DMS 273 (cell line): ENCODE measurements around the gene PTK7.
A peak's percentile ranks its signal among the peaks of the same experiment; 100 is the strongest.
"Not testable (repeated sequence)": the region's sequence is repeated elsewhere in the genome, so short reads cannot be mapped to it uniquely, and the experiment has no call there.

Experiments
- DNase-seq: peaks from one replicate; lab custom pipeline; 2025; ENCODE audit not compliant: unreplicated experiment; lab: John Stamatoyannopoulos, UW

PTK7 gene

GRCh38 chr6:43054206-43054943 is 21.7 kb upstream of the PTK7 start:
- peak; percentile 35 for DNase-seq

GRCh38 chr6:43055966-43056365 is 20.1 kb upstream of the PTK7 start:
- DNase-seq, result no peak

- DNase-seq, result no peak
Measured at GRCh38 chr6:43058531-43058930, 17.6 kb upstream of the PTK7 start.

- DNase-seq, result peak; percentile 99
Measured at GRCh38 chr6:43059168-43060033, 16.7 kb upstream of the PTK7 start, which contains the start of the genes KLC4 and MRPL2. KLC4 (plus strand) TSS chr6:43059631; CDS start chr6:43061336, 1,705 bp downstream. MRPL2 (minus strand) TSS chr6:43059434; CDS start chr6:43059381, 53 bp downstream.

GRCh38 chr6:43060034-43060754 is 15.9 kb upstream of the PTK7 start:
- DNase-seq, result peak; percentile 58

GRCh38 chr6:43060755-43061633 is 15.1 kb upstream of the PTK7 start:
- no peak for DNase-seq

GRCh38 chr6:43061861-43062260 is 14.3 kb upstream of the PTK7 start:
- DNase-seq, result no peak

- DNase-seq, result no peak
Measured at GRCh38 chr6:43062818-43063217, 13.3 kb upstream of the PTK7 start.

- DNase-seq, result peak; percentile 72
Measured at GRCh38 chr6:43070028-43070632, 6.0 kb upstream of the PTK7 start.

GRCh38 chr6:43074847-43075669 is 1.1 kb upstream of the PTK7 start:
- no peak for DNase-seq

- DNase-seq, result peak; percentile 80
Measured at GRCh38 chr6:43076464-43077332, 584 bp downstream of the PTK7 start.

- no peak for DNase-seq
Measured at GRCh38 chr6:43077333-43077809, 1.3 kb downstream of the PTK7 start.

GRCh38 chr6:43077981-43078511 is 1.9 kb downstream of the PTK7 start:
- peak; percentile 43 for DNase-seq

GRCh38 chr6:43078691-43079090 is 2.6 kb downstream of the PTK7 start:
- DNase-seq, result no peak

GRCh38 chr6:43081043-43081442 is 4.9 kb downstream of the PTK7 start:
- no peak for DNase-seq

GRCh38 chr6:43081922-43082321 is 5.8 kb downstream of the PTK7 start:
- DNase-seq, result not testable (repeated sequence)

- DNase-seq, result no peak
Measured at GRCh38 chr6:43082806-43083655, 6.9 kb downstream of the PTK7 start.
